Measurements from ENCODE around the gene PLA2G6.
A peak's percentile ranks its signal among the peaks of the same experiment; 100 is the strongest.
"Not testable (repeated sequence)": the region's sequence is repeated elsewhere in the genome, so short reads cannot be mapped to it uniquely, and the experiment has no call there.

PLA2G6 gene

DNA sequence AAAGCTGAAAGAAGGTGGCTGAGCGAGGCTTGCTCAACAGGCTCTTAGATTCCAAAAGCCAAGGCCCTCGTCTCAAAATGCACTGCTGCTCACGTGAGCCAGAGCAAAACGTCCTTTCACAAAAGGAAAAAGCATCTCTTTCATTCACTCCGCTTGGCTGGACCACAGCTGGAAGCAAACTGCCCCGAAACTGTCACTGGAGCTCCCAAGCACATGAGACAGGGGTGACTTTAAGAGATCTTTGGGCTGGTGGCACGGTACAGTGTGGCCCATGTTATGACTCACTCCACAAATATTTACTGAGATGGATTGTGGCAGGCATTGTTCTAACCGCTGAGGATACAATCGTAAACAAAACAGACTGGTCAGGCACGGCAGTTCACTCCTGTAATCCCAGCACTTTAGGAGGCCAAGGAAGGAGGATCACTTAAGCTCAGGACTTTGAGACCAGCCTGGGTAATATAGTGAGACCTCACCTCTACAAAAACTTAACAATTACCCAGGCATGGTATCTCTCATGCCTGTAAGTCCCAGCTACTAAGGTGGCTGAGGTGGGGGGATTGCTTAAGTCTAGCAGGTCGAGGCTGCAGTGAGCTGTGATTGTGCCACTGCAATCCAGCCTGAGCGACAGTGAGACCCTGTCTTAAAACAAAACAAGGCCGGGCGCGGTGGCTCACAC, 3.6 kb downstream of the PLA2G6 start:
- ATAC-seq (ENCODE audit: insufficient read depth, low read depth) (no peak), DNase-seq (no peak)
- peaks cover 24% of the 10 kb centered on the region for H4K20me1 ChIP-seq (ENCODE audit: insufficient read depth, low read length)
- peaks cover 69% of the 10 kb centered on the region for H3K79me2 ChIP-seq (ENCODE audit: insufficient read depth, low read length)
- H3K4me3 ChIP-seq (ENCODE audit: low read depth in 1 of 2, low read length in 2 of 2), result no peak overlapping the region
- peaks cover 19% of the 10 kb centered on the region for H3K36me3 ChIP-seq (ENCODE audit: insufficient read depth, low read length)
- H3K9ac ChIP-seq (ENCODE audit: low read depth, low read length), result no peak overlapping the region
- 0 out of 2 replicates have a peak overlapping the region, but pooled peaks have one; percentile 2 for H3K27ac ChIP-seq (ENCODE audit: low read length)
- TF ChIP-seq CTCF (IDR thresholded peaks at IDR 0.05; ENCODE audit: borderline replicate concordance, extremely low read depth, low read length, poor library complexity, severe bottlenecking) (no peak), EZH2 (IDR thresholded peaks at IDR 0.05; ENCODE audit: borderline replicate concordance, low read depth, low read length, severe bottlenecking) (no peak)
- H3K4me1 ChIP-seq (ENCODE audit: insufficient read depth, low read length), result peaks cover 40% of the 10 kb centered on the region
- H3K9me3 ChIP-seq (ENCODE audit: insufficient read depth, low read length, severe bottlenecking), result no peaks in the 10 kb centered on the region
- no peak overlapping the region for H3K4me2 ChIP-seq (ENCODE audit: insufficient read depth, low read length)
- no peaks in the 10 kb centered on the region for H3K27me3 ChIP-seq (ENCODE audit: insufficient read depth, low read length, poor library complexity)
- H2AFZ ChIP-seq (ENCODE audit: low read depth, low read length), result no peak overlapping the region

DNA sequence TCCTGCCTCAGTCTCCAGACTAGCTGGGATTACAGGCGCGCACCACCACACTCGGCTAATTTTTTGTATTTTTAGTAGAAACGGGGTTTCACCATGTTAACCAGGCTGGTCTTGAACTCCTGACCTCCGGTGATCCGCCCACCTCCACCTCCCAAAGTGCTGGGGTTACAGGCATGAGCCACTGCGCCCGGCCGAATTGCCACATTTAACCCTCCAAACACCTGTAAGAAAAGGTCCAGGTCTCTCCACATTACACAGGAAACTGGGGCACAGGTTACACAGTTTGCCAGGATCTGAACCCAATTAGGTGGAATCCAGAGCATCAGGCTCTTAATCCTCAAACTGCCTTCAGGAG, 4.1 kb downstream of the PLA2G6 start:
- H3K9me3 ChIP-seq (ENCODE audit: insufficient read depth, low read length, severe bottlenecking); H3K27me3 ChIP-seq (ENCODE audit: insufficient read depth, low read length, poor library complexity); H3K4me3 ChIP-seq (ENCODE audit: low read depth in 1 of 2, low read length in 2 of 2); H2AFZ ChIP-seq (ENCODE audit: low read depth, low read length); DNase-seq; H3K27ac ChIP-seq (ENCODE audit: low read length); H3K4me2 ChIP-seq (ENCODE audit: insufficient read depth, low read length); H3K9ac ChIP-seq (ENCODE audit: low read depth, low read length); ATAC-seq (ENCODE audit: insufficient read depth, low read depth): not testable (repeated sequence)
- Histone ChIP-seq H3K79me2 (ENCODE audit: insufficient read depth, low read length) (peaks cover 74% of the 10 kb centered on the region), H3K4me1 (ENCODE audit: insufficient read depth, low read length) (peaks cover 36% of the 10 kb centered on the region), H3K36me3 (ENCODE audit: insufficient read depth, low read length) (peaks cover 23% of the 10 kb centered on the region), H4K20me1 (ENCODE audit: insufficient read depth, low read length) (peaks cover 29% of the 10 kb centered on the region)

GRCh38 chr22:38177044-38177443, 4.6 kb downstream of the PLA2G6 start:
- DNase-seq, result no peak
- Histone ChIP-seq H3K9me3 (ENCODE audit: insufficient read depth, low read length, severe bottlenecking) (no peaks in the 10 kb centered on the region), H2AFZ (ENCODE audit: low read depth, low read length) (no peak overlapping the region), H3K36me3 (ENCODE audit: insufficient read depth, low read length) (peaks cover 24% of the 10 kb centered on the region), H3K4me2 (ENCODE audit: insufficient read depth, low read length) (no peak overlapping the region), H3K79me2 (ENCODE audit: insufficient read depth, low read length) (peaks cover 75% of the 10 kb centered on the region), H3K27me3 (ENCODE audit: insufficient read depth, low read length, poor library complexity) (no peaks in the 10 kb centered on the region), H3K9ac (ENCODE audit: low read depth, low read length) (no peak overlapping the region), H3K27ac (ENCODE audit: low read length) (no peak overlapping the region), H3K4me1 (ENCODE audit: insufficient read depth, low read length) (peaks cover 31% of the 10 kb centered on the region), H3K4me3 (ENCODE audit: low read depth in 1 of 2, low read length in 2 of 2) (no peak overlapping the region), H4K20me1 (ENCODE audit: insufficient read depth, low read length) (peaks cover 31% of the 10 kb centered on the region)
- ATAC-seq (ENCODE audit: insufficient read depth, low read depth), result no peak
- TF ChIP-seq CTCF (IDR thresholded peaks at IDR 0.05; ENCODE audit: borderline replicate concordance, extremely low read depth, low read length, poor library complexity, severe bottlenecking) (no peak), EZH2 (IDR thresholded peaks at IDR 0.05; ENCODE audit: borderline replicate concordance, low read depth, low read length, severe bottlenecking) (no peak)

GRCh38 chr22:38176170-38176741, 5.4 kb downstream of the PLA2G6 start:
- no peak overlapping the region for H3K9ac ChIP-seq (ENCODE audit: low read depth, low read length)
- H4K20me1 ChIP-seq (ENCODE audit: insufficient read depth, low read length), result peaks cover 35% of the 10 kb centered on the region
- peaks cover 76% of the 10 kb centered on the region for H3K79me2 ChIP-seq (ENCODE audit: insufficient read depth, low read length)
- no peaks in the 10 kb centered on the region for H3K27me3 ChIP-seq (ENCODE audit: insufficient read depth, low read length, poor library complexity)
- DNase-seq (no peak), ATAC-seq (ENCODE audit: insufficient read depth, low read depth) (no peak)
- H3K4me1 ChIP-seq (ENCODE audit: insufficient read depth, low read length), result peaks cover 29% of the 10 kb centered on the region
- no peak overlapping the region for H3K4me2 ChIP-seq (ENCODE audit: insufficient read depth, low read length)
- no peak overlapping the region; the same call in 1 of the 2 replicates for H3K27ac ChIP-seq (ENCODE audit: low read length)
- no peaks in the 10 kb centered on the region for H3K9me3 ChIP-seq (ENCODE audit: insufficient read depth, low read length, severe bottlenecking)
- no peak overlapping the region for H2AFZ ChIP-seq (ENCODE audit: low read depth, low read length)
- TF ChIP-seq CTCF (IDR thresholded peaks at IDR 0.05; ENCODE audit: borderline replicate concordance, extremely low read depth, low read length, poor library complexity, severe bottlenecking), result no peak
- TF ChIP-seq EZH2 (IDR thresholded peaks at IDR 0.05; ENCODE audit: borderline replicate concordance, low read depth, low read length, severe bottlenecking), result no peak
- peaks cover 27% of the 10 kb centered on the region for H3K36me3 ChIP-seq (ENCODE audit: insufficient read depth, low read length)
- no peak overlapping the region for H3K4me3 ChIP-seq (ENCODE audit: low read depth in 1 of 2, low read length in 2 of 2)
